Activated CD4-positive, alpha-beta T cell treated with anti-CD3 and anti-CD28 coated beads, Interleukin-2, amount 50 U/mL, for 24 hours (primary cell): ENCODE data around the gene EXOC3L1.

Source experiments
- DNase-seq, 2 donors: peaks; one replicate each; pipeline ENCODE4 v3.0.0-alpha.2; 2020; ENCODE audit warnings: low read depth in 1 of 2, low spot score in 1 of 2

The EXOC3L1 gene

DNA sequence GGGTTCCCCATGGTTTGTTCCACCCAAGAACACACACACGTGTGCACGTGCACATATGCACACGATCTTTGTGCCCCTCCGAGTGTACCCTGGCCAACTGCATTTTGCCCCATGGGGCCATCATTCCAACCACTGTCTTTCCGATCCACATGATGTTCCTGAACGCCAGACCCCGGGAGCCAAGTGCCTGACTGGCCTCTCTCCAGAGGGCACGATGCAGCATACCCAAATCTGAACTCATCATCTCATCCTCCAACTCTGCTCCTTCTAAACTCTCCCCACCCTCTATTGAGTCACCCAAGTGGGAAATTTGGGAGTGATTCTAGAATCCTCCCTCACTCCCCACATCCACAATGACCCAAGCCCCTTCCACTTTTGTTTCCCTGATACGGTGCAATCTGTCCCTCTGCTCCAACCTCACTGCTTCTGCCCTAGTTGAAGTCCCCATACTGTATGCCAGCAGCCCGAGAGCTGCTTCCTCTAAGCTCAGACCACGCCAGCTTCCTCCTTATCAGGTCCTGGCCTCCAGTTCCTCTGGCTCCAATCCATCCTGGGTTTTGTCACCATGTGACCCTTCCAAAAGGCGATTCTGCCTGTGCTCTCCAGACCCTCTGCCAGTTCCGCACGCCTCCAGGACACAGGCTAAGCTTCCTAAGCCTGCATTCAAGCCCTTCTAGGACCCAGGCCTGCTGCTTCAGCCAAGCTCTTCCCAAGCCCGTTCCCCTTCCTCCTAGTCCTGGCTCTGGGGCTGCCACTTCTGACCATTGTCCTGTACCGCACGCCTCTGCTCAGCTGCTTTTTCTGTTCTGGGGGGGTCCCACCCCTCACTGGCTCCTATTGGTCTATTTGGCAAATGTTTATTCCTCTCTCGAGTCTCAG lies 26.9 kb upstream of the EXOC3L1 start:
- no peak for DNase-seq

DNA sequence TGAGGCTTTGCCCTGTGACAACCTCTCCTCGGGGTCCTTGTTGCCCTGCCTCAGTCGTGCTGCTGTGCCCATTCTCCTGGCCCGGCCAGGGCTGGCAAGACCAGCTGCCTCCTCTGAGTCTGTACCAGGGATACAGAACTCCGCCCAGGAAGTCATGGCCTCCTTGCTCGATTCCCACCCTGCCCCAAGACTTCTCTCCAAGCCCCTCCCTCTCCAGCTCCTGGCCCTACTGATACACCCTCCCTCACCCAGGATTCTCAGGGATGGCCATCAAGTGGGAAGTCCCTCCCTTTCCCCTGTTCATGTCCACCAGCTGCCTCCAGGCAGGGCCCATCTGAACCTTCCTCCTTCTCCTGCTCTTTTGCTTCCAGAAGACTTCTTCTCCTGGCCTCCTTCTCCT lies 25.8 kb upstream of the EXOC3L1 start:
- DNase-seq, result no peak

DNA sequence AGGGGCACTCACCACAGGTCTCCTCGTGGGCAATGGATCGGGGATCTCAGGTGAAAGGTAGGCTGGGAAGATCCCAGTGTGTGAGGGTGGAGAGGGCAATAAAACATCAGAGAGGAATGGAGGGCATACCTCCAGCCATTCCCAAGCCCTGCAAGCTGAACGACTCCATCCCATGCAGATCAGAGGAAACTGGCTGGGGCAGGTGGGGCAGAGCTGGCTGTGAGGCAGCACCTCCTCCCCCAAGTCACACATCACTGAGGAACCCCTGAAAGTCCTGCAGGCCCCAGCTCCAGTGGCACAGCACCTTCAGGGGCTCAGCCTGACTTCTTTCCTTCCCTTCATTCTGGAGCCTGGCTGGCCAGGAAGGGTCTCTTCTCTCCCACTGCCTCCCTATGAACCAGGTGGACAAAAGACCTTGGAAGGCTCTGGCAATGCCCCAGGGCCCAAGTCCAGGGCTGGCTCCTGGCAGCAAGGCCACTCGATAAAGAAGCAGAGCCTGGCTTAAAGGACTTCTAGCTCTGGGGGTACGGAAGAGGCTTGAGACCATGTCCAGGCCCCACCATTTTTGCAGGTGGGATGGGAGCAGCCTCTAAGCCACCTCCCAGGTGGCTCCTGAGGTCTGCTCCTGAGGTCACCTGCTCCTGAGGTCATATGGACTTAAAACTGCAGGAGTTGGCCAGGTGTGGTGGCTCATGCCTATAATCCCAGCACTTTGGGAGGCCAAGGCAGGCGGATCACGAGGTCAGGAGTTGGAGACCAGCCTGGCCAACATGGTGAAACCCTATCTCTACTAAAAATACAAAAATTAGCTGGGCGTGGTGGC lies 23.5 kb upstream of the EXOC3L1 start:
- DNase-seq, result no peak

DNA sequence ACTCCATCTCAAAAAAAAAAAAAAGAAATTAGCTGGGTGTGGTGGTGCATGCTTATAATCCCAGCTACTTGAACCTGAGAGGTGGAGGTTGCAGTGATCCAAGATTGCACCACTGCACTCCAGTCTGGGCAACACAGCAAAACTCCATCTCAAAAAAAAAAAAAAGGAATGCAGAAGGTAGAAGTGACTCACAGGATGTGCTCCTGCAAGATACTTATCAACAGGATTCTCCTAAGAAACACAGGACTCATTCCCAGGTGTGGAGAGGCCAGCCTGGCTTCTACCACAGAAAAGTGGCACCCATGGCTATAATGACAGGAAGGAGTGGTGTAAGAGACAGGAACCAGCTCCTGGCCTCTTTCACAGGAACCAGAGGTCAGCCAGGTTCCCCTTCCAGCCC lies 22.8 kb upstream of the EXOC3L1 start:
- DNase-seq, result no peak

DNA sequence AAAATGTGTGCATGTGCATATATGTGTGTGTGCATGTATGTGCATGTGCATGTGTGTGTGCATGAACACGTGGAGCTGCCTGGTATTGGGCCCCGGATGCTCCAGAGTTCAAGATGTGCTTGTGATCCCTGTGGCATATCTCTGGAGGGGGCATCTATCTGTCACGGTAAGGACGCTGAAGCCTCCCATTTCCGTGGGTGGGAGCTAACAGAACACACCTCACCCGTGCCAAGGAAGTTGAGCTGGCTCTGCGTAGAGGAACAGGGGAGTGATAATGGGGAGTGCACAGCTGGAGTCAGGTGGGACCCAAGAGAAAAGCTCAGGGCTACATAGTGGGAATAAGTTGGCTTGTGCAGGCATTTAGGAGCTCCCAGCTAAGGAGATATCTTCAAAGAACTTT lies 21.7 kb upstream of the EXOC3L1 start:
- DNase-seq, result no peak

DNA sequence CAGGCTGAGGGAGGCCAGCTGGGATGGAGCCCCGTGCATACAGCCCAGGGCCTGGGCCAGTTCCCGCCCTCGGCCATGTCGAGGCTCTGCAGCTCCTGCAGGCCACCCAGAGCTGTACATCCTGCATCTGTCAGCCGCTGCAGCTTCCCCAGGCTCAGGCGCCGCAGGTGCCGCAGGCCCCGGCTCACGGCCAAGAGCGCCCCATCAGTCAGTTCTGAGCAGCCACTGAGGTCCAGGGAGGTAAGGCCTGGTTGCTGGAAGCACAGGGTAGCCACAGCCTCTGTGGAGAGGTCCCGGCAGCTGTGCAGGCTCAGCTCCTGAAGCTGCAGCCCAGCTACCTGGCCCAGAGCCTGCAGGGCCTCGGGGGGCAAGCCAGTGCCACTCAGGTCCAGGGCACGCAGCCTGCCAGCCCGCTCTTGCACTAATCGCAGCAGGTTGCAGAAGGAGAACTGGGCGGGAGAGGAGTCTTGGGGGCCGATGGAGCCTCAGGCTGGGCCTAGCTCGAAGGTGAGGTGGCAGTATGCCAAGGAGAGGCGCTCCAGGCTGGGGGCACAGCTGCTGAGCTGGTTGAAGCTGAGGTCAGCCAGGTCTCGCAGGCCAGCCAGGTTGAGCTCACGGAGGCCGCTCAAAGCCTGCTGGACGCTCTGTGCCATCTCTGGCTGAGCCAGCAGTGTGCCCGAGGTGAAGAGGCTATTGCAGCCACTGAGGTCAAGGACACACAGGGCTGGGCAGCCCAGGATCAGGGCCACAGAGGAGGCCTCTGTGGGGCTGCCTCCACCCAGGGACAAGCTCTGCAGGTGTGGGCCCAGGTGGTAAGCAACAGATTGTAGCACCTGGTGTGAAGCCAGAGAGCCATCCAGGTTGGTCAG lies 20.4 kb upstream of the EXOC3L1 start:
- DNase-seq, result no peak

DNA sequence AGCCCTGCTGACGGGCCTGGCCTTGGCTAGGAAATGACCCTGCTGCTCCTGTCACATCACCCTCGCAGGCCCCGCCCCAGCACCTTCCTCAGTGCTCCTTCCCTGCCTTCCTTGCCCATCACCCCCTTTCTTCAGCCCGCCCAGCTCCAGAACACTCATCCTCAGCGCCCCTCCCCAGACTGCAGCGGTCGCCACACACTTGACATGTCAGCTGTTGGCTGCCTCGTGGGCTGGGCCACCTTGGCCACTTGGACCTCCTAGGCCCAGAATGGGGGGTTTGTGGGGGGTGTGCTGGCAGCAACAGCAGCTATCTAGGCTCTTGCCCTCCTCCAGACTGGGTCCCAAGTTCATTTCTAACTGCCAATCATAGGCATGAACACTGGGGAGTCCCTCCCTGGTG lies 19.6 kb upstream of the EXOC3L1 start:
- no peak for DNase-seq

DNA sequence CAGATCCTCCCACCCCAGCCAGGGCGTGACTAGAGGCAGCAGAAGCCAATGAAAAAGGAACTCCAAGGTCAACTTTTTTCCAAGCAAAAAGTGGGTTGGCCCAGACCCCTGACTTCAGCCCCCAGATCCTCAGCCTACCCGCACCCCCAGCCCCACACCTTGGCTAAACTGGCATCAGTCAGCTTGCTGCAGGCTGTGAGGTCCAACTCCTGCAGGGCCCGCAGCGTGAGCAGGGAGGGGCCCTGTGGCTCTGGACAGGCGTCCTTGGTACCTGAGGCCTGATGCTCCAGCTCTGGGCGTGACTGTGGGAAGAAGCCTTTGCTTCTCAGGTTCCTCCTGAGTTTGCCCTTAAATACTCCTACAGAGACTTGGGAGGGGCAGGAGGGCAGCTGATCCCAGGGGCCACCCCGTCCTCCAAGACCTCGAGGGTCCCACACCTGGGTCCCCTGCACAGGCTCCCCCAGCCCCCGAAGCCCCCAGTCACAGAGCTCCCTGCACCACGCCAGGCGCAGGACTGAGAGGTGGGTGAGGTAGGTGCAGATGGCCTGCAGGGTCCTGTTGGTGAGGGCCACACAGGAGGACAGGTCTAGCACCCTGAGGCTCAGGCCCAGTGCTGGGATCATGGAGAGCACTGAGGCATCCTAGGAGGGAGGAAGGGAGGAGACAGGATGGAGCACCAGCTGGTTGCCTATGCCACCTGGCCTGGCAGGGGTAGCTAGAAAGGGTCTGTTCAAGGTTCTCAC lies 18.4 kb upstream of the EXOC3L1 start:
- no peak for DNase-seq

DNA sequence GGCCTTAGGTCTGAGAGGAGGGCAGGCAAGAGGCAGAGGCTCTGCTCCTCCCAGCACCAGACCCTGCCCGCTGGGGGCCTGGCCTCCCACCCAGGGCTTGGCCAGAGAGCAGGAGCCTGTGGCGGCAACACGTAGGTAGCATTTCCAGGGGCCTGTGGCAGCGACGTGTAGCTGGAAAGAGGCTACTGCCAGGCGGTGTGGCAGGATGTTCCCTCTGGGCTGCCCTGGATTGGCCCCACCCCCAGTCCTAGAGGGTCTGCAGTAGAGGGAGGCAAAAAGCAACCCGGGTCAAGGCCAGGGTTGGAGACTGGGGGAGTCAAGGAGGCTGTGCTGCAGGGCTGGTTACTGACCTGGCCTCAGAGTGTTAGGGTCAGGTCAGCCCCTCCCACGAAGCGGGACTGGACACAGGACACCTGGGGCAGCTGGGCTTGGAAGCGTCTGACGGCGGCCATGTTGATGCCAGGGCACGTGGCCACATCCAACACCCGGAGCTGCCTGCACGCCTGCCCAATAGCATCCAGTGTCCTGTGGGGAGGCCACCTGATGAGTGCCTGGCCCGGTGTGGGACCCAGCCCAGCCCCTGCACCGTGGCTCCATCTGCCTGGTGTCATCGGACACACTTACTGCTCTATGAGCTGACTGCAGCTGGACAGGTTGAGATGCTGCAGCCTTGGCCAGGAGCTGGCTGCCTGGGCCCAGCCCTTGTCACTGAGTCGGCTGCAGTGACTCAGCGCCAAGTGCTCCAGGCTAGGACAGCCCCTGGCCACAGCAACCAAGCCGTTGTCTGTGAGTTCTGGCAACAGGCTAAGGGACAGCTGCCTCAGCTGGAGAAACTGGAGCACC lies 17.5 kb upstream of the EXOC3L1 start:
- no peak for DNase-seq

DNA sequence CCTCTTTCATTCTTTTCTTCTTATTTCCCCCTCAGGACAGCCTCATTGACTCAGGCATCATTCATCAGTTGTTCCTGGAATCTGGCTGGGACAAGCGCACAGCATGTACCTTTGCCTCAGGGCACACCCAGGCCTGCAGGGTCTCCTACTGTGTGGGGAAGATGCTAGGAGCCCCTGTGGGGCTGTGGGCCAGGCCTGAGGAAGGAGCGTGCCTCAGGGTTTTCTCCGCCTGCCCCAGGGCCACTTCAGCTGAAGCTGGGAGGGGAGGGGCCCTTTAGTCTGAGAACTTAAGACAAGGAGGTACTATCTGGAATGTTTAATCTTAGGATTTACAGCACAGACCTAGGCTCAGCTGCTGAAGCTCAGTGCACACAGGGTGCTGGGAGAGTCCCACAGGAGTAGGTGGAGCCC lies 16.9 kb upstream of the EXOC3L1 start:
- no peak for DNase-seq

DNA sequence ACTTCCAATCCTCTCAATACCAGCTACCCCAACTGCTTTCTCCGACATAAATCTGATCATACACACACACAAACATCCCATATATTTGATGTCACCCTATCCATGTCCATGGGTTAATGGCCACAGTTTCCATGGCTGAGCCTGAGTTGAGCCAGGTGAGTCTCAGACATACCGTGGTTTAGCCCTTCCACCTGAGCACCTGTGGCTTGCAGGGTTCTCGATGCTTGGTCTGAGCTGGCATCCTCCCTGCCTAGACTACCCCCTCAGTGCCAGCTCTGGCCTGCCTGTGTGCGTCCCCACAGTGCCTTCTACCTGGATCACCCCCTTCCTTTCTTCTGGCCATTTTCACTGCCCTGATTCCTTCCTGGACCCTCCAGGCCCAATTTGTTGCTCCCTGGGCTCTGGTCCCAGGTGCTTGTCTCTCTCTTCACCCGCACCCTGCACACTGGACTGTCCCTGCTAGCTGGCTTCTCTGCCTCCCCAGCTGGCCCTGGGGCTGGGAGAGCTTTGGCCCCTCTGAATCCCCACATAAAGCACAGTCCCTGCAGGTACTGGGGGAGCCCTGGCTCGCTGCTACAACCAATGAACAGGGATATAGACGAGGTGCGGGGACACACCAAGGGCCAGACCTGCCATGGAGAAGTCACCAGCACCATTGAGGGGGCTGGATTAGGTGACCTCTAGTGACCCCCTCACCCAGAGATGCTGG lies 16.3 kb upstream of the EXOC3L1 start:
- no peak for DNase-seq

DNA sequence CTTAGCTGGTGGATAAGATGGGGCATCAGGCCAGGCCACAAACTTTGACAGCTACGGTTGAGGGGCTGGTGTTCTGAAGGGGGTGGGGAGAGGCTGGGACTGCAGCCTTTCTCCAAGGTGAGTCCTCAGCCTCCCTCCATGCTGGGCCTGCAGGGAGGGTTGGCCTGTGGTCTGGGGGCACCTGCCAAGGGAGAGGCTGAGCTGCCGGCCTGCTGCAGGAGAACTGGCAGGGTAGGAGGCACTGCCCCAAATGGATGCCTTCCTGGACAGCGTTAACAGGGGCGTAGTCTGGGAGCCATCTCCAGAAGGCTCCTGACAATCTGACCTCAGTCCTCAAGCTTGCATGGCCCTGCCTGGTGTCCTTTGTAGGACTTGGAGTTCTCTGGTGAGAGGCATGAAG lies 14.1 kb upstream of the EXOC3L1 start:
- no peak for DNase-seq

DNA sequence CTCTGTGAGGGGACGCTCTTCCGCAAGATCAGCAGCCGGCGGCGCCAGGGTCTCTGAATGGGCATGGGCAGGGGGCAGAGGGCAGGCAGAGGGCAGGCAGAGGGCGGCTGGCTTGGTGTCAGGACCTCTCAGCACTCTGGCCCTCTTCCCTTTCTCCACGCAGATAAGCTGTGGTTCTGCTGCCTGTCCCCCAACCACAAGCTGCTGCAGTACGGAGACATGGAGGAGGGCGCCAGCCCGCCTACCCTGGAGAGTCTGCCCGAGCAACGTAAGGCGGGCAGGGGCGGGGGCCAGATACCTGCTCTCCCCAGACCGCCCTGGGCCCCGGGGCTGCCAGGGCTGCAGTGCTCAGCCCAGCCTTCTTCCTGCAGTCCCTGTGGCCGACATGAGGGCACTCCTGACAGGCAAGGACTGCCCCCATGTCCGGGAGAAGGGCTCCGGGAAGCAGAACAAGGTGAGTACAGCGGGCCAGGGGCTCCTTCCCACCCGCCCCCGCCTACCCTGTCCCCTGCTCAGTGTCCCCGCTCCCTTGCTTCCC lies 13.1 kb upstream of the EXOC3L1 start:
- no peak for DNase-seq

DNA sequence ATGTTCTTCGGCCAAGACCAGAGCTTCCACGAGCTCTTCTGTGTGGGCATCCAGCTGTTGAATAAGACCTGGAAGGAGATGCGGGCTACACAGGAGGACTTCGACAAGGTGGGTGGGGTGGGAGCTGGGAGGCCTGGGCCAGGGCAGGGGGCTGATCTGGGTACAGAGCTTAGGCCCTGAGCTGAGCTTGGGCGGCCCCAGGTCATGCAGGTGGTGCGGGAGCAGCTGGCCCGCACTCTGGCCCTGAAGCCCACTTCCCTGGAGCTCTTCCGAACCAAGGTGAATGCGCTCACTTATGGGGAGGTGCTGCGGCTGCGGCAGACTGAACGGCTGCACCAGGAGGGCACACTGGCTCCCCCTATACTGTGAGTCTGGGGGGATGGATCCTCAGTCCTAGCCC lies 12.5 kb upstream of the EXOC3L1 start:
- no peak for DNase-seq

DNA sequence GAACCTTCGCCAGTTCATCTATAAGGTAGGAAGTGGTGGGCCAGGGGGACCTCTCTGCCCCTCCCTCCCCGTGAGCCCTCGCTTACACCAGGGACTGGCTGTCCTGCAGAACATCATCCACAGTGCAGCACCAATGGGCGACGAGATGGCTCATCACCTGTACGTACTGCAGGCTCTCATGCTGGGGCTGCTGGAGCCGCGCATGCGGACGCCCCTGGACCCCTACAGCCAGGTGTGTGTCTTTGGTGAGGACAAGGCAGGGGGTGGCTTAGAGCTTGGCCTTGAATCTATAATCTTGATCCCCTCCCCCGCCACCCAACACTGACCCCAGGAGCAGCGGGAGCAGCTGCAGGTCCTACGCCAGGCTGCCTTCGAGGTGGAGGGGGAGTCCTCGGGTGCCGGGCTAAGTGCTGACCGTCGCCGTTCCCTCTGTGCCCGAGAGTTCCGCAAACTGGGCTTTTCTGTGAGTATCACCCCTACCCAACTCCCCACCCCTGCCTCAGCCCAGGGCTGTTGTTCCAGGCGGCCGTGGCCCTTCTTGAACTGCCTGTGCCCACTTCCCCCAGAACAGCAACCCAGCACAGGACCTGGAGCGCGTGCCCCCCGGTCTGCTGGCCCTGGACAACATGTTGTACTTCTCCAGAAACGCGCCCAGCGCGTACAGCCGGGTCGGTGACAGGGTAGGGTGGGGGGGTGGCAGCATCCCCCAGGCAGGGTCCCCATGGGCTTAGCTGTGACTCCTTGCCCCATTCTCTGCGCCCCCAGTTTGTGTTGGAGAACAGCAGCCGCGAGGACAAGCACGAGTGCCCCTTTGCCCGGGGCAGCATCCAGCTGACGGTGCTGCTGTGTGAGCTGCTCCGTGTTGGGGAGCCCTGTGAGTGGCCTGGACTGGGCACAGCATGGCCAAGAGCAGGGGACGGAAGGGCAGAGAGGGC lies 11.7 kb upstream of the EXOC3L1 start:
- no peak for DNase-seq

DNA sequence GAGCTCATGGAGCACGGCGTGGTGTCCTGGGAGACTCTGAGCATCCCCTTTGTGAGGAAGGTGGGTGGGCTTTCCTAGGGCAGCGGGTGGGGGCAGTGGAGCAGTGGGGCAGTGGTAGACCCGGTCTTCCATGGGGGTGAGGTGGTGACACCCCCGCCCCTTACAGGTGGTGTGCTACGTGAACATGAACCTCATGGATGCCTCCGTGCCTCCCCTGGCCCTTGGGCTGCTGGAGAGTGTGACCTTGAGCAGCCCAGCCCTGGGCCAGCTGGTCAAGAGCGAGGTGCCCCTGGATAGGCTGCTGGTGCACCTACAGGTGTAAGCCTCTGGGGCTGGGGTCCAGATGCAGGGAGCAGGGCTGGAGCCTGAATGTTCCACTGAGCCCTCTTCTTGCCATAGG lies 10.6 kb upstream of the EXOC3L1 start:
- DNase-seq, result no peak

DNA sequence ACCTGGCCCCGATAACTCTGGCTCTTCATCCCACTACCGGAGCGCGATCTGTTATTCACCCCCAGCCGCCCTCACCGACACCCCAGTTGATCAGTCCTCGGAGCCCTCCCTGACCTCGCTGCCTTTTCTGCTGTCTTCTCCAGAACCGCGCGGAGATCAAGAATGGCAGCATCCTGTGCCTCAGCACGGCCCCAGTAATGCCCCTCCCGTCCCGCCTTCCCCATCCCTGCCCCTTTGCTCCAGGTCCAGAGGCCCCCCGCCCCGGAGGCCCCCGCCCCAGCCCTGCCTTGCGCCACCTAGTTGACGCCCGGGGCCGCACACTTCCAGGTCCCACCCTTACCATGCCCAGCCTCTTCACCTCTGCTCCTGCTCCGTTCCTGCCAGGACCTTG lies 9.9 kb upstream of the EXOC3L1 start:
- DNase-seq, result no peak
